H9 (cell line): ENCODE data around the gene AMER2. TPM values are rescaled to one million over a fixed set of nuclear protein-coding genes. Genes with fewer than 3 reads are reported as not detected.

Source experiments
- DNase-seq: peaks from one replicate; pipeline ENCODE4 v3.0.0-alpha.2; 2017
- H2AFZ ChIP-seq: one replicate; pipeline ENCODE4 v1.6.1; 2013; ENCODE audit warnings: mild to moderate bottlenecking, low read length, control low read depth, moderate library complexity
- H2AK5ac ChIP-seq: 2 replicates; pipeline ENCODE4 v1.6.1; 2013; ENCODE audit warnings: low read length, control low read depth, mixed read lengths; ENCODE audit not compliant: insufficient read length
- H2BK120ac ChIP-seq: one replicate; pipeline ENCODE4 v1.6.1; 2013; ENCODE audit warnings: low read depth, mild to moderate bottlenecking, low read length, control low read depth, inconsistent platforms; ENCODE audit not compliant: poor library complexity, severe bottlenecking
- H2BK12ac ChIP-seq: 2 replicates; pipeline ENCODE4 v1.6.1; 2013; ENCODE audit warnings: low read length, control low read depth, mixed read lengths, low read depth; ENCODE audit not compliant: insufficient read length
- H2BK15ac ChIP-seq: 2 replicates; pipeline ENCODE4 v1.6.1; 2013; ENCODE audit warnings: low read depth, low read length, control low read depth
- H2BK20ac ChIP-seq: one replicate; pipeline ENCODE4 v1.6.1; 2013; ENCODE audit warnings: low read depth, mild to moderate bottlenecking, low read length, control low read depth, inconsistent platforms; ENCODE audit not compliant: poor library complexity, severe bottlenecking
- H2BK5ac ChIP-seq: 2 replicates; pipeline ENCODE4 v1.6.1; 2013; ENCODE audit warnings: low read length, control low read depth, mixed read lengths; ENCODE audit not compliant: insufficient read length
- H3K14ac ChIP-seq: 2 replicates; pipeline ENCODE4 v1.6.1; 2013; ENCODE audit warnings: low read length, control low read depth; ENCODE audit not compliant: insufficient read depth
- H3K18ac ChIP-seq: 2 replicates; pipeline ENCODE4 v1.6.1; 2013; ENCODE audit warnings: low read depth, mild to moderate bottlenecking, mixed read lengths, low read length, control low read depth; ENCODE audit not compliant: insufficient read length
- H3K23ac ChIP-seq: 2 replicates; pipeline ENCODE4 v1.6.1; 2013; ENCODE audit warnings: low read length, control low read depth, mixed read lengths, low read depth; ENCODE audit not compliant: insufficient read length
- H3K23me2 ChIP-seq: 2 replicates; pipeline ENCODE4 v1.6.1; 2013; ENCODE audit warnings: low read depth, mild to moderate bottlenecking, mixed read lengths, low read length, control low read depth; ENCODE audit not compliant: insufficient read length, poor library complexity, severe bottlenecking
- H3K27ac ChIP-seq: 2 replicates; pipeline ENCODE4 v1.5.1; 2013; ENCODE audit warnings: low read length, control low read depth, mixed read lengths, low read depth; ENCODE audit not compliant: insufficient read length
- H3K27me3 ChIP-seq: 2 replicates; pipeline ENCODE4 v1.6.1; 2013; ENCODE audit warnings: low read length, control low read depth, inconsistent platforms; ENCODE audit not compliant: insufficient read depth
- H3K4ac ChIP-seq: 2 replicates; pipeline ENCODE4 v1.6.1; 2013; ENCODE audit warnings: low read depth, mild to moderate bottlenecking, control low read depth, inconsistent platforms, low read length, moderate library complexity
- H3K4me1 ChIP-seq: 2 replicates; pipeline ENCODE4 v1.6.1; 2013; ENCODE audit warnings: low read length, control low read depth, inconsistent platforms; ENCODE audit not compliant: insufficient read depth
- H3K4me2 ChIP-seq: 2 replicates; pipeline ENCODE4 v1.6.1; 2013; ENCODE audit warnings: low read length, control low read depth, mixed read lengths; ENCODE audit not compliant: insufficient read length, insufficient read depth
- H3K56ac ChIP-seq: 2 replicates; pipeline ENCODE4 v1.6.1; 2013; ENCODE audit warnings: low read depth, mild to moderate bottlenecking, mixed read lengths, low read length, control low read depth; ENCODE audit not compliant: insufficient read length
- H3K79me1 ChIP-seq: 2 replicates; pipeline ENCODE4 v1.6.1; 2013; ENCODE audit warnings: low read depth, mild to moderate bottlenecking, moderate library complexity, low read length, control low read depth, inconsistent platforms; ENCODE audit not compliant: insufficient read depth, poor library complexity, severe bottlenecking
- H3K79me2 ChIP-seq: 2 replicates; pipeline ENCODE4 v1.6.1; 2013; ENCODE audit warnings: low read length, control low read depth, inconsistent platforms; ENCODE audit not compliant: insufficient read depth
- H3K9ac ChIP-seq: 2 replicates; pipeline ENCODE4 v1.6.1; 2013; ENCODE audit warnings: low read length, control low read depth, mixed read lengths; ENCODE audit not compliant: insufficient read length; ENCODE audit errors: extremely low read depth
- H3K9me3 ChIP-seq: one replicate; pipeline ENCODE4 v1.6.1; 2013; ENCODE audit warnings: low read depth, low read length, inconsistent platforms; ENCODE audit not compliant: control insufficient read depth
- H3T11ph ChIP-seq: one replicate; pipeline ENCODE4 v1.6.1; 2013; ENCODE audit warnings: mild to moderate bottlenecking, low read length, control low read depth, inconsistent platforms
- H4K20me1 ChIP-seq: one replicate; pipeline ENCODE4 v1.6.1; 2013; ENCODE audit not compliant: control insufficient read depth, insufficient read length, insufficient read depth
- H4K5ac ChIP-seq: 2 replicates; pipeline ENCODE4 v1.6.1; 2013; ENCODE audit warnings: low read depth, mild to moderate bottlenecking, mixed read lengths, low read length, control low read depth; ENCODE audit not compliant: insufficient read length
- H4K8ac ChIP-seq: replicated peaks from 2 replicates; pipeline ENCODE4 v1.6.1; 2013; ENCODE audit warnings: low read length, control low read depth, mixed read lengths, low read depth; ENCODE audit not compliant: insufficient read length
- H4K91ac ChIP-seq: 2 replicates; pipeline ENCODE4 v1.6.1; 2013; ENCODE audit warnings: low read depth, mild to moderate bottlenecking, moderate library complexity, mixed read lengths, low read length, control low read depth; ENCODE audit not compliant: insufficient read length
- H3K27ac Mint-ChIP-seq, 3 experiments: 2 replicates in 2 of 3; 3 replicates in 1 of 3; pipeline ENCODE4 v1.8.0; 2020 to 2021; ENCODE audit warnings: mixed read lengths in 3 of 3, mild to moderate bottlenecking in 1 of 3, moderate library complexity in 1 of 3
- H3K27me3 Mint-ChIP-seq: 2 replicates; pipeline ENCODE4 v1.8.0; 2021; ENCODE audit warnings: low read depth, mild to moderate bottlenecking, moderate library complexity, mixed read lengths
- H3K36me3 Mint-ChIP-seq, 3 experiments: 2 replicates in 2 of 3; 3 replicates in 1 of 3; pipeline ENCODE4 v1.8.0; 2020 to 2021; ENCODE audit warnings: low read depth in 3 of 3, mixed read lengths in 3 of 3; ENCODE audit not compliant: insufficient read depth in 1 of 3
- H3K4me1 Mint-ChIP-seq, 2 experiments: 2 replicates each; pipeline ENCODE4 v1.8.0; 2020; ENCODE audit warnings: mixed read lengths in 2 of 2
- H3K4me3 Mint-ChIP-seq, 2 experiments: 2 replicates in 1 of 2; 3 replicates in 1 of 2; pipeline ENCODE4 v1.8.0; 2020 to 2021; ENCODE audit warnings: mild to moderate bottlenecking in 2 of 2, mixed read lengths in 2 of 2, moderate library complexity in 1 of 2
- H3K9me3 Mint-ChIP-seq, 2 experiments: 2 replicates in 1 of 2; 3 replicates in 1 of 2; pipeline ENCODE4 v1.8.0; 2020; ENCODE audit warnings: mild to moderate bottlenecking in 2 of 2, mixed read lengths in 2 of 2, moderate library complexity in 1 of 2
- CTCF ChIP-seq: fragments of 200-600 bp; sonication (generic); conservative IDR thresholded peaks from 3 replicates; pipeline ENCODE4 v1.8.0; 2021; ENCODE audit warnings: antibody characterized with exemption, mild to moderate bottlenecking
- WGBS: extraction: QIAGEN DNeasy Blood & Tissue Kit; methylation state at CpG from one replicate; pipeline ENCODE4 v1.1.7; 2013; ENCODE audit warnings: missing lambda C conversion rate, low lambda C conversion rate, mixed read lengths; ENCODE audit not compliant: insufficient read length; ENCODE audit errors: extremely low coverage; 5-methylcytosine and 5-hydroxymethylcytosine counted together
- total RNA-seq: library from RNA; stranded (reverse); gene quantifications from 2 replicates; pipeline ENCODE4 v1.2.1, GENCODE V29; 2021

AMER2 gene
- total RNA-seq, 1 experiment from 2014 or later, result 0.02 TPM

- no peak overlapping the region for H3K18ac ChIP-seq
- no peaks in the 10 kb centered on the region for H3K27me3 Mint-ChIP-seq
- H3K27me3 ChIP-seq, result no peaks in the 10 kb centered on the region
- no peak for TF ChIP-seq CTCF
- no peak overlapping the region for H4K8ac ChIP-seq
- no peak overlapping the region for H3K9ac ChIP-seq
- H3K79me1 ChIP-seq, result no peaks in the 10 kb centered on the region
- no peak overlapping the region for H2AFZ ChIP-seq
- H3K79me2 ChIP-seq, result no peaks in the 10 kb centered on the region
- H2BK20ac ChIP-seq, result no peak overlapping the region
- H3K14ac ChIP-seq, result no peak overlapping the region
- H2BK12ac ChIP-seq, result no peak overlapping the region
- no peak overlapping the region for H4K5ac ChIP-seq
- no peaks in the 10 kb centered on the region for H4K20me1 ChIP-seq
- peaks cover 11 to 12% of the 10 kb centered on the region in 2 experiments for H3K4me1 Mint-ChIP-seq
- H3K4me2 ChIP-seq, result no peak overlapping the region
- no peak overlapping the region for H3K27ac ChIP-seq
- WGBS, result no CpG with 5 or more reads among the region's 5 CpGs
- H4K91ac ChIP-seq, result no peak overlapping the region
- H3K56ac ChIP-seq, result no peak overlapping the region
- no peak overlapping the region for H3K4me3 Mint-ChIP-seq
- no peaks in the 10 kb centered on the region; the same call in 1 of the 2 replicates for H3K4me1 ChIP-seq
- no peak overlapping the region for H3K27ac Mint-ChIP-seq
- no peaks in the 10 kb centered on the region for H3K9me3 ChIP-seq
- H2BK15ac ChIP-seq, result no peak overlapping the region
- no peaks in the 10 kb centered on the region for H3K23me2 ChIP-seq
- H3T11ph ChIP-seq, result no peak overlapping the region
- H3K9me3 Mint-ChIP-seq, result no peaks in the 10 kb centered on the region
- no peak for DNase-seq
- no peaks in the 10 kb centered on the region; a peak in 1 of 7 replicates for H3K36me3 Mint-ChIP-seq
- H3K4ac ChIP-seq, result no peak overlapping the region
- H2BK120ac ChIP-seq, result no peak overlapping the region
- H3K23ac ChIP-seq, result no peak overlapping the region
- no peak overlapping the region for H2BK5ac ChIP-seq
- H2AK5ac ChIP-seq, result no peak overlapping the region
Measured at GRCh38 chr13:25218019-25218418, 45.9 kb upstream of the AMER2 start.
